Thyroid gland (tissue), 4 donors: Measurements from ENCODE around the gene MYO16.

ENCODE experiments used
- CTCF ChIP-seq, 6 experiments: fragments of 200-600 bp in 3 of 6; fragments of 450-650 bp in 3 of 6; sonication (generic) in 3 of 6; IDR thresholded peaks; one replicate each; pipeline ENCODE4 v1.5.1; 2016 to 2019; ENCODE audit warnings: antibody characterized with exemption in 6 of 6, mild to moderate bottlenecking in 2 of 6, inconsistent platforms in 1 of 6, moderate library complexity in 1 of 6
- POLR2A ChIP-seq, 2 donors: fragments of 450-650 bp; IDR thresholded peaks; one replicate each; pipeline ENCODE4 v1.6.1; 2017; ENCODE audit warnings: antibody characterized with exemption in 2 of 2, mild to moderate bottlenecking in 2 of 2, moderate library complexity in 1 of 2

GRCh38 chr13:109203587-109203986 is 574.2 kb downstream of the MYO16 start:
- no peak for TF ChIP-seq POLR2A (IDR thresholded peaks at IDR 0.05)
- no peak for TF ChIP-seq CTCF (IDR thresholded peaks at IDR 0.05)
